GM18502 (cell line): Measurements from ENCODE around the gene ILF3.
"Not testable (repeated sequence)": the region's sequence is repeated elsewhere in the genome, so short reads cannot be mapped to it uniquely, and the experiment has no call there.

Experiments used
- ATAC-seq: cut with Tn5 transposase; IDR thresholded peaks from one replicate; pipeline ENCODE4 v1.9.1; 2021; ENCODE audit warnings: mild to moderate bottlenecking; ENCODE audit not compliant: unreplicated experiment, poor library complexity

Gene ILF3

DNA sequence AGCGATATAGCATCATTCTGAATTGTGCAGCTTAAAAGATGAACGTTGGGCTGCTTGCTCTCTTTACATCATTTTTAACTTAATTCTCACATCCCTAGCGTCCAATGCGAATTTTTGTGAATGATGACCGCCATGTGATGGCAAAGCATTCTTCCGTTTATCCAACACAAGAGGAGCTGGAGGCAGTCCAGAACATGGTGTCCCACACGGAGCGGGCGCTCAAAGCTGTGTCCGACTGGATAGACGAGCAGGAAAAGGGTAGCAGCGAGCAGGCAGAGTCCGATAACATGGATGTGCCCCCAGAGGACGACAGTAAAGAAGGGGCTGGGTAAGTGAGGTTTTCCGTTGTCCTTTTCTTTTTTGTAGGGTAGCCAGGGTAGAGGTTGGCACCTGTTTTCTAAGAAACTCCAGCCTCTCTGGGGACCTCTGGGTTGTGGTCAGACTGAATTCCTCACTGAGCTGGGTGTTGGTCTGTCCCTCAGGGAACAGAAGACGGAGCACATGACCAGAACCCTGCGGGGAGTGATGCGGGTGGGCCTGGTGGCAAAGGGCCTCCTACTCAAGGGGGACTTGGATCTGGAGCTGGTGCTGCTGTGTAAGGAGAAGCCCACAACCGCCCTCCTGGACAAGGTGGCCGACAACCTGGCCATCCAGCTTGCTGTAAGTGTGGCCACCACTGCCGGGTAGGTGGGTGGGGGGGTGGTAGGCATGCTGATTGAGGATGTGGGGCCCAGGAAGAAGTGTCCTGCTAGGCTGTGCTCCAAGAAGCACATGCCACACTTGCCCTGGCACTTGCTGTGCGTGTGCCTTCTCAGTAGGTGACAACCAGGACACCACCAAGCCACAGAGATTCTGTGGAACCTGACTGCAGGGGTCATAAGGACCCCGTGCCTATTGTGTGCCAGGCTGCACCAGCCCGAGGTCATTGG lies 17.0 kb downstream of the ILF3 start:
- no peak for ATAC-seq

GRCh38 chr19:10671922-10672321 lies 17.8 kb downstream of the ILF3 start:
- ATAC-seq, result not testable (repeated sequence)

DNA sequence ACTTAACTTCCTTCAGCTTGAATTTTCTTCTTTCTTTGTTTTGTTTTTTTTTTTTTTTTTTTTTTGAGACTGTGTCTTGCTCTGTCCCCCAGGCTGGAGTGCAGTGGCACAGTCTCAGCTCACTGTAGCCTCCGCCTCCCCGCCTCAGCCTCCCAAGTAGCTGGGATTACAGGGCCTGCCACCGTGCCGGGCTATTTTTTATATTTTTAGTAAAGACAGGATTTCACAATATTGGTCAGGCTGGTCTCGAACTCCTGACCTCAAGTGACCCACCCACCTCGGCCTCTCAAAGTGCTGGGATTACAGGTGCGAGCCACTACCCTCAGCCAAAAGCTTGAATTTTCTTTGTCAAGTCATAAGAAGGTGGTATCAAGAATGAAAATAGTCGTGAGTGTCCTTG lies 21.1 kb downstream of the ILF3 start:
- ATAC-seq, result not testable (repeated sequence)

DNA sequence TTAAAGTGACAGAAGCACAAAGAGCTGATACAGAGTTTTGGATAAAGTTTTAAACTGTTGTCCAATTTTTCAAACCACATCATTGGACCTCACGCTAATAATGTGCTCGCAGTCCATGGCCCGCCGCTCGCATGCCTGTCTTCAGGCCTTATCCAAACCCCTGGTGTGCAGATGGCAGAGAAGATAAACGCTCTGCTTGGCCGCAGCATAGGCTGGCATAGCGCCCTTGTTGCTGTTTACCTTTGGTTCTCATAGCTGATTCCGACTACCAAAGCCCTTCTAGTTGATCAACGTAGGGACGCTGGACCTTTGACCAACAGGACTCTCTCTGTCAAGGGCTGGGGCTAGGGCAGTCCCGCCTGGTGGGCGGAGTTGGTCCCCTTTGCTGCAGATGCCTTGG lies 23.6 kb downstream of the ILF3 start:
- no peak for ATAC-seq

DNA sequence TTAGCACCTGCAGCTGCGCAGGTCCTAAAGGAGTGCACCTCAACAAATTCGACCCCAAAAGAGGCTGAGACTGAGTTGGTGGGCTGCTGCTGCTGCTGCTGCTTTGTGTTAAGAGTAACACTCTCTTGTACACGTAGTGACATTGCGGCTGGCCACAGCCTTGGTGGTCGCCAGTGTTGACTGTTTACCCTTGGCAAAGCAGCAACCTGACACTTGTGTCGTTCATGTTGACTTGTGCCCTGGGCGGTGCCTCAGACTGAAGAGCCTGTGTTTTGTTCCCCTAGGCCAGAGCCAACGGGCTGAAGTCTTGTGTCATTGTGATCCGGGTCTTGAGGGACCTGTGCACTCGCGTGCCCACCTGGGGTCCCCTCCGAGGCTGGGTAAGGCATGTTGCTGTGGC lies 24.7 kb downstream of the ILF3 start:
- ATAC-seq, result no peak

- ATAC-seq, result no peak
Observed at GRCh38 chr19:10679743-10680142, 25.6 kb downstream of the ILF3 start.

- ATAC-seq, result no peak
Observed at GRCh38 chr19:10680545-10681135, 26.5 kb downstream of the ILF3 start.

GRCh38 chr19:10681658-10682057 lies 27.5 kb downstream of the ILF3 start:
- no peak for ATAC-seq

GRCh38 chr19:10682397-10683063 lies 28.4 kb downstream of the ILF3 start:
- no peak for ATAC-seq

- ATAC-seq, result no peak
Observed at GRCh38 chr19:10683064-10683426, 28.9 kb downstream of the ILF3 start.

GRCh38 chr19:10683582-10683981 lies 29.4 kb downstream of the ILF3 start:
- ATAC-seq, result no peak

DNA sequence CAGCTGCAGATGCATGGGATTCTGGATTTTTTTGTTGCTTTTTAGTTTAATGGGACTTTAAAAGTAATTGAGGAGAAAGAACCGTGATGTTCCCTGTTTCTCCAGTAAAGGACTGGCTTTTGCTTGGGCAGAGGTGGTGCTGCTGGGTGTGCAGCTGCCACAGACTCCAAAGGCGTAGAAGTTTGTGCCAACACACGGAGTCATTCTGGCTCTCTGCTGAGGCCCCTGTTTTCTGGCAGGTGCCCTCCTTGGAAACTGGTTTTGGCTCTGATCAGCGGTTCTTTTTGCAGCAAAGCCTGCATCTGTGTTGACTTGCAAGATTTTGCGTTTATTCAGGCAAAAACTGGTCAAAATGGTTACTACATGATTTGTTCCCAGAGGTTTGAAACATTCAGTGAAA lies 31.1 kb downstream of the ILF3 start:
- ATAC-seq, result no peak

DNA sequence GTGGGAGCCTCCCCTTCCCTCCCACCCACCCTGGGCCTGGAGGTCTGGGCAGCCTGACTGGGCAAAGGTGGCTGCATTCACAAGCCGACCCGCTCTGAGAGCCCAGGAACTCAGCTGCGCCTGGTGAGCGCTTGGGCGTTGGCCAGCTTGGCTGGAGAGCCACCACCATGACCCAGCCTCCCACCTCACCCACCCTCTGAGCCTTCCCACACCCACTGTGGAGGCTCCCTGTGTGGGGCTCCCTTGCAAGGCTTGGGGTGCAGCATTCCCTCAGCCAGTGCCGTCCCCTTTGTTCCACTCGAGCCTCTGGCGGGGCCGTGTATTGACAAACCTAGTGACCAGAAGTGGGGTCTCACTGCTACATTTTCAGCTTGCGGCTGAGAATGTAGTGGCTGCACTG lies 32.0 kb downstream of the ILF3 start:
- no peak for ATAC-seq

GRCh38 chr19:10686661-10687517 lies 32.7 kb downstream of the ILF3 start:
- ATAC-seq, result no peak

DNA sequence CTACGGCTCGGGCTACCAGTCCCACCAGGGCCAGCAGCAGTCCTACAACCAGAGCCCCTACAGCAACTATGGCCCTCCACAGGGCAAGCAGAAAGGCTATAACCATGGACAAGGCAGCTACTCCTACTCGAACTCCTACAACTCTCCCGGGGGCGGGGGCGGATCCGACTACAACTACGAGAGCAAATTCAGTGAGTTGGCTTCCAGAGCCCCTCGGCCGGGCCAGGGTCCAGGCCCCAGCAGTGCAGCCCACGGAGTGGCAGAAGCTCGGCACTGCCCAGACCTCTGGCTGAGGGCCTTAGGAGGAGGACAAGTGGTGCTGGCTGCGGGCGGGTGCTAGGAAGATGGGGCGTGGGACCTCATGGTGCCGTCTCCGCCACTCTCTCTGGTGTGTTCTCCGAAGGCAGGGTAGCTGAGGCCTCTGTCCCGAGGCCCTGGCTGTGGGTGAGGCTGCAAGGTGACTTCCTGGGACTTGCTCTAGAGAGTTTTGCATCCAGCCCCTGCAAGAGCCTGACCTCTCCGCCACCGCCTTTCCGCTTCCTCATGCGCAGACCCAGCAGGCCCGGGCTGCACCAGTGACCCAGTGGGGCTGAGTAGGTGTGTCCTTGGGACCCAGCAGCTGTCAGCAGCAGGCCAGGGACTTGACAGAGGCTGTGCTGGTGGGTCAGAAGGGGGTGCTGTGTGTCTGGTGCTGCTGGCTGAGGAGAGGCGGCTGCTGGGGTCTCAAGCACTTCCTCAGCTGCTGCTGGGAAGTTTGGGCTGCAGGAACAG lies 33.6 kb downstream of the ILF3 start:
- no peak for ATAC-seq

GRCh38 chr19:10688545-10689280 lies 34.6 kb downstream of the ILF3 start:
- no peak for ATAC-seq

DNA sequence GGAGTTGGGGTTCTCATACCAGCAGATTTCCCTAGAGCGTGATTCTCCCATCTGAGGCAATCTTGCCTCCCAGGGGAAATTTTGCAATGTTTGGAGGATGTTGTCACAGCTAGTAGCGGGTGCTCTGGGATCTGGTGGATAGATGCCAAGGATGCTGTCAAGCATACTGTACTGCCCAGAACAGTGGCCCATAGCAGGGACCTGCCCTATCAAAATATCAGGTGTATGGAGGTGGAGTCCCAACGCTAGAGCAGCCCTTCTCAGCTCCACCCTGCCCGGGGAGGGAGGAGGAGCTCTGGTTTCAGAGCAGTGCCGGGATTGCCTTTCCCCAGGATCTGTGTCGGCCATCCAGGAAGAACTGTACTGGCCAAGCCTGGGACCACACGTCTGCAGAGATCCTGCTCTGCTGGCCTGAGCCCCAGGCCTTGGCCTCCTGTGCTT lies 36.2 kb downstream of the ILF3 start:
- ATAC-seq, result no peak

DNA sequence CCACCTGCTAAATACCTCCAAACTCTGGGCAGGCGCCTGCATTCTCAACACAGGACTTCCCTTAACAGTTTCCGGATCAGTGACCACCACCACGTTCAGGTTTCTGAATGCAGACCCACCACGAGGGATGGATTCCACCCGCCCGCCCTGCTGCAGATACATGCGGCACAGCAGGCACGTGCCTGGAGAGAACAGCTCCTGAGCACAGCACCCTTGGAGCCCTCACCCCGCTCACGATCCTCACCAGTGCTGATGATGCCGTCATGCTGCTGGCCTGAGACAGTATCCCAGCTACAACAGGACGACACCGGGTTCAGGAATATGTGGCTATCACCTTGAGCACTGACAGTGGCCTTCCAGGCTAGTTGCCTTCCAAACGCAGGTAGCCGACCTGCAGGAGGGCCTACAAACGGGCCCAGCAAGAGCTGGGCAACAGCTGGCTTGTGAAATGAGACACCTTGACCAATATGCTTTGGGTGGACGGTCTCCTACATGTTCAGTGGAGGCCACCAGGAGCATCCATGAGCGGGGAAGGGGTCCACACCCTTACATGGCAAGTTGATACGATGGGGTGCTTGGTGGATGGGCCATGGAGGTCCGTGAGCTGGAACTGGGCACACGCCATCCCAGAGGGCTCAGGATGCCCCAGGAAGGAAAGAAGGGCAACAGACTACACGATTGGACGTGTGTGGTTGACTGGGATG lies 37.2 kb downstream of the ILF3 start:
- no peak for ATAC-seq
